HepG2 (cell line): ENCODE measurements around the gene AAMP. TPM values are rescaled to one million over a fixed set of nuclear protein-coding genes. Genes with fewer than 3 reads are reported as not detected.

ENCODE experiments used
- GABPB1 ChIP-seq: IDR thresholded peaks from 2 replicates; pipeline ENCODE4 v1.6.1; 2016; ENCODE audit warnings: mild to moderate bottlenecking, missing genetic modification reagents, moderate library complexity, missing compliant biosample characterization
- GMEB1 ChIP-seq: sonication (generic); formaldehyde crosslinking; IDR thresholded peaks from 2 replicates; pipeline ENCODE4 v1.5.1; 2020; ENCODE audit warnings: missing genetic modification reagents, mild to moderate bottlenecking, borderline replicate concordance
- KDM5A ChIP-seq: fragments of 200-600 bp; sonication (generic); IDR thresholded peaks from 2 replicates; pipeline ENCODE4 v1.7.0; 2018; ENCODE audit warnings: antibody characterized with exemption, mild to moderate bottlenecking, low read length, borderline replicate concordance
- NKX3-1 ChIP-seq: sonication (generic); formaldehyde crosslinking; IDR thresholded peaks from 2 replicates; pipeline ENCODE4 v1.5.0; 2020; ENCODE audit warnings: missing genetic modification reagents
- NONO ChIP-seq, 2 experiments: fragments of 450-650 bp in 1 of 2; sonication (generic) in 1 of 2; formaldehyde crosslinking in 1 of 2; IDR thresholded peaks in 1 of 2; conservative IDR thresholded peaks in 1 of 2; 2 replicates each; pipeline versions ENCODE4 v1.6.1 to v1.8.0; 2017 to 2022; ENCODE audit warnings: mild to moderate bottlenecking in 1 of 2, missing genetic modification reagents in 1 of 2, moderate library complexity in 1 of 2
- PAF1 ChIP-seq: IDR thresholded peaks from 2 replicates; pipeline ENCODE4 v1.6.1; 2016; ENCODE audit warnings: missing genetic modification reagents, missing compliant biosample characterization
- SALL1 ChIP-seq: sonication (generic); formaldehyde crosslinking; IDR thresholded peaks from 2 replicates; pipeline ENCODE4 v1.8.0; 2022; ENCODE audit warnings: mild to moderate bottlenecking, missing genetic modification reagents
- YEATS4 ChIP-seq: sonication (generic); formaldehyde crosslinking; IDR thresholded peaks from 2 replicates; pipeline ENCODE4 v1.4.0; 2020; ENCODE audit warnings: missing genetic modification reagents, borderline replicate concordance
- ZBTB2 ChIP-seq: sonication (generic); formaldehyde crosslinking; IDR thresholded peaks from 2 replicates; pipeline ENCODE4 v1.8.0; 2022; ENCODE audit warnings: low read depth, missing genetic modification reagents
- ZNF235 ChIP-seq: sonication (generic); formaldehyde crosslinking; IDR thresholded peaks from 2 replicates; pipeline ENCODE4 v1.8.1; 2023; ENCODE audit warnings: mild to moderate bottlenecking, missing genetic modification reagents, borderline replicate concordance
- ZNF318 ChIP-seq: sonication (generic); formaldehyde crosslinking; IDR thresholded peaks from 2 replicates; pipeline ENCODE4 v1.4.0; 2020; ENCODE audit warnings: mild to moderate bottlenecking, missing genetic modification reagents
- ZNF615 ChIP-seq: sonication (generic); formaldehyde crosslinking; IDR thresholded peaks from 2 replicates; pipeline ENCODE4 v1.5.0; 2020; ENCODE audit warnings: mild to moderate bottlenecking, missing genetic modification reagents, borderline replicate concordance
- ZNF670 ChIP-seq: sonication (generic); formaldehyde crosslinking; IDR thresholded peaks from 2 replicates; pipeline ENCODE4 v1.8.0; 2022; ENCODE audit warnings: mild to moderate bottlenecking, missing genetic modification reagents, borderline replicate concordance
- ZNF75D ChIP-seq: sonication (generic); formaldehyde crosslinking; IDR thresholded peaks from 2 replicates; pipeline ENCODE4 v1.8.1; 2023; ENCODE audit warnings: missing genetic modification reagents, mild to moderate bottlenecking, borderline replicate concordance
- polyA plus RNA-seq, 8 experiments: library from polyadenylated mRNA; depleted of rRNA in 3 of 8; stranded (reverse) in 7 of 8; unstranded in 1 of 8; fragments of >200 nt; fragmentation: Illumina TruSeq in 4 of 8; extraction: Trizol in 4 of 8; gene quantifications; 2 replicates each; pipeline versions ENCODE4 v1.2.1 to v1.2.3, GENCODE V29; 2011 to 2016; ENCODE audit warnings: low read depth in 4 of 8, missing spikeins in 1 of 8, mixed read lengths in 1 of 8; ENCODE audit not compliant: insufficient read depth in 1 of 8
- total RNA-seq, 5 experiments: library from RNA; depleted of rRNA; stranded (reverse); fragments of >200 nt; fragmentation: Illumina TruSeq; extraction: Trizol; gene quantifications; 2 replicates each; pipeline ENCODE4 v1.2.3, GENCODE V29; 2016; ENCODE audit warnings: low read depth in 1 of 5
- TF ChIP-seq, protein P1 (sequence below): sonication (generic); formaldehyde crosslinking; IDR thresholded peaks from 2 replicates; pipeline ENCODE4 v1.5.0; 2020; ENCODE audit warnings: mild to moderate bottlenecking, missing genetic modification reagents, borderline replicate concordance

Gene AAMP
- total and polyA plus RNA-seq, 2 of the 13 experiments (the other 11 are each of a cell fraction or from before 2014, with no cell fraction given), result 110 to 186 TPM

GRCh38 chr2:218301176-218301819, 31.4 kb upstream of the AAMP start (continued):
- TF ChIP-seq, protein P1, sequence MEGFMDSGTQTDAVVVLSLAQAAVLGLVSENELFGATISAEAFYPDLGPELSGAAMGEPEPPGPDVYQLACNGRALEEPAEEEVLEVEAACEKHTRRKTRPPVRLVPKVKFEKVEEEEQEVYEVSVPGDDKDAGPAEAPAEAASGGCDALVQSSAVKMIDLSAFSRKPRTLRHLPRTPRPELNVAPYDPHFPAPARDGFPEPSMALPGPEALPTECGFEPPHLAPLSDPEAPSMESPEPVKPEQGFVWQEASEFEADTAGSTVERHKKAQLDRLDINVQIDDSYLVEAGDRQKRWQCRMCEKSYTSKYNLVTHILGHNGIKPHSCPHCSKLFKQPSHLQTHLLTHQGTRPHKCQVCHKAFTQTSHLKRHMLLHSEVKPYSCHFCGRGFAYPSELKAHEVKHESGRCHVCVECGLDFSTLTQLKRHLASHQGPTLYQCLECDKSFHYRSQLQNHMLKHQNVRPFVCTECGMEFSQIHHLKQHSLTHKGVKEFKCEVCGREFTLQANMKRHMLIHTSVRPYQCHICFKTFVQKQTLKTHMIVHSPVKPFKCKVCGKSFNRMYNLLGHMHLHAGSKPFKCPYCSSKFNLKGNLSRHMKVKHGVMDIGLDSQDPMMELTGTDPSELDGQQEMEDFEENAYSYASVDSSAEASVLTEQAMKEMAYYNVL (CRISPR knock-in tag), result no peak; the same call in 1 of the 2 replicates
- TF ChIP-seq NONO (IDR thresholded peaks at IDR 0.05) (no peak), NONO (CRISPR knock-in tag; conservative IDR thresholded peaks at IDR 0.05) (no peak; the same call in 1 of the 2 replicates), GABPB1 (CRISPR knock-in tag) (peak; percentile 22; the same call in 1 of the 2 replicates), KDM5A (no peak), ZNF75D (CRISPR knock-in tag) (no peak), SALL1 (CRISPR knock-in tag) (peak; percentile 90), ZNF670 (CRISPR knock-in tag) (peak; percentile 45), PAF1 (CRISPR knock-in tag) (no peak), GMEB1 (peak; percentile 53; the same call in 1 of the 2 replicates), ZBTB2 (CRISPR knock-in tag) (no peak), ZNF318 (CRISPR knock-in tag) (no peak), YEATS4 (CRISPR knock-in tag) (no peak), NKX3-1 (no peak), ZNF235 (CRISPR knock-in tag) (no peak), ZNF615 (no peak)
